Measurements from ENCODE around the gene ABCA9. TPM values are rescaled to one million over a fixed set of nuclear protein-coding genes. Genes with fewer than 3 reads are reported as not detected.
"Not testable (repeated sequence)": the region's sequence is repeated elsewhere in the genome, so short reads cannot be mapped to it uniquely, and the experiment has no call there.

Gene ABCA9
- total and polyA plus RNA-seq, 3 donors from 2014 or later: 5.0 to 13.8 (median 12.7) TPM

GRCh38 chr17:69086641-69087040 is 25.9 kb upstream of the ABCA9 start:
- Histone ChIP-seq H3K4me3 (no peak overlapping the region), H3K4me1 (no peaks in the 10 kb centered on the region), H3K36me3 (ENCODE audit: low read depth, missing control alignments) (no peaks in the 10 kb centered on the region), H3K9me3 (no peaks in the 10 kb centered on the region), H3K27me3 (no peaks in the 10 kb centered on the region), H3K27ac (no peak overlapping the region)
- TF ChIP-seq POLR2A (IDR thresholded peaks at IDR 0.05): no peak
- no peak for TF ChIP-seq CTCF (IDR thresholded peaks at IDR 0.05)
- intact Hi-C loops (cut with DNase I; ENCODE audit: low total_unique reads): no loop called here
- no peak for DNase-seq
- 98 to 100% methylated on average over 1 of the region's 1 CpG for WGBS, 2 donors

- Histone ChIP-seq H3K9me3 (no peaks in the 10 kb centered on the region), H3K36me3 (ENCODE audit: low read depth, missing control alignments) (no peaks in the 10 kb centered on the region), H3K4me1 (no peaks in the 10 kb centered on the region), H3K27me3 (no peaks in the 10 kb centered on the region), H3K27ac (no peak overlapping the region), H3K4me3 (no peak overlapping the region)
- TF ChIP-seq POLR2A (IDR thresholded peaks at IDR 0.05): no peak
- TF ChIP-seq CTCF (IDR thresholded peaks at IDR 0.05): peak in 2 of 3 experiments; percentile 18 to 49
- WGBS, 2 donors: 64 to 68% methylated on average over 13 of the region's 13 CpGs
- DNase-seq: no peak
- intact Hi-C loops (cut with DNase I; ENCODE audit: low total_unique reads): no loop called here
Measured at GRCh38 chr17:69084911-69085310, 24.2 kb upstream of the ABCA9 start.

GRCh38 chr17:69082696-69083095 is 22.0 kb upstream of the ABCA9 start:
- no peaks in the 10 kb centered on the region for H3K36me3 ChIP-seq (ENCODE audit: low read depth, missing control alignments)
- H3K4me3 ChIP-seq: no peak overlapping the region
- H3K4me1 ChIP-seq: no peaks in the 10 kb centered on the region
- no peaks in the 10 kb centered on the region for H3K9me3 ChIP-seq
- 90 to 96% methylated on average over 2 of the region's 2 CpGs for WGBS, 2 donors
- no peak for TF ChIP-seq CTCF (IDR thresholded peaks at IDR 0.05)
- TF ChIP-seq POLR2A (IDR thresholded peaks at IDR 0.05): no peak
- no peak for DNase-seq
- intact Hi-C loops (cut with DNase I; ENCODE audit: low total_unique reads): no loop called here
- H3K27ac ChIP-seq: no peak overlapping the region
- H3K27me3 ChIP-seq: no peaks in the 10 kb centered on the region

GRCh38 chr17:69078864-69079263 is 18.1 kb upstream of the ABCA9 start:
- Histone ChIP-seq H3K36me3 (ENCODE audit: low read depth, missing control alignments) (no peaks in the 10 kb centered on the region), H3K4me3 (no peak overlapping the region), H3K27ac (no peak overlapping the region), H3K9me3 (no peaks in the 10 kb centered on the region), H3K4me1 (no peaks in the 10 kb centered on the region), H3K27me3 (no peaks in the 10 kb centered on the region)
- intact Hi-C loops (cut with DNase I; ENCODE audit: low total_unique reads): no loop called here
- no peak for DNase-seq
- no peak for TF ChIP-seq POLR2A (IDR thresholded peaks at IDR 0.05)
- no peak for TF ChIP-seq CTCF (IDR thresholded peaks at IDR 0.05)

GRCh38 chr17:69075823-69076222 is 15.1 kb upstream of the ABCA9 start:
- TF ChIP-seq CTCF (IDR thresholded peaks at IDR 0.05) (no peak), POLR2A (IDR thresholded peaks at IDR 0.05) (no peak)
- no peak for DNase-seq

GRCh38 chr17:69073392-69073791 is 12.7 kb upstream of the ABCA9 start:
- H3K27ac ChIP-seq; DNase-seq; H3K36me3 ChIP-seq (ENCODE audit: low read depth, missing control alignments); H3K27me3 ChIP-seq; H3K9me3 ChIP-seq; intact Hi-C loops (cut with DNase I; ENCODE audit: low total_unique reads); H3K4me1 ChIP-seq; H3K4me3 ChIP-seq: not testable (repeated sequence)

More at GRCh38 chr17:69075823-69076222, 15.1 kb upstream of the ABCA9 start:
- H3K9me3 ChIP-seq: no peaks in the 10 kb centered on the region
- no peak overlapping the region for H3K27ac ChIP-seq
- H3K36me3 ChIP-seq (ENCODE audit: low read depth, missing control alignments): no peaks in the 10 kb centered on the region
- intact Hi-C loops (cut with DNase I; ENCODE audit: low total_unique reads): no loop called here
- H3K4me1 ChIP-seq: no peaks in the 10 kb centered on the region
- no peaks in the 10 kb centered on the region for H3K27me3 ChIP-seq
- no peak overlapping the region for H3K4me3 ChIP-seq

GRCh38 chr17:69072803-69073256 is 12.1 kb upstream of the ABCA9 start:
- H3K27ac ChIP-seq; DNase-seq; H3K27me3 ChIP-seq; H3K36me3 ChIP-seq (ENCODE audit: low read depth, missing control alignments); intact Hi-C loops (cut with DNase I; ENCODE audit: low total_unique reads); H3K9me3 ChIP-seq; H3K4me3 ChIP-seq; H3K4me1 ChIP-seq: not testable (repeated sequence)
- 91 to 92% methylated on average over 1 of the region's 1 CpG for WGBS, 2 donors

GRCh38 chr17:69071233-69071586 is 10.5 kb upstream of the ABCA9 start:
- intact Hi-C loops (cut with DNase I; ENCODE audit: low total_unique reads); H3K4me3 ChIP-seq; H3K4me1 ChIP-seq: not testable (repeated sequence)

More at GRCh38 chr17:69071233-69071586, 10.5 kb upstream of the ABCA9 start:
- H3K9me3 ChIP-seq; H3K27me3 ChIP-seq; DNase-seq; H3K36me3 ChIP-seq (ENCODE audit: low read depth, missing control alignments); H3K27ac ChIP-seq: not testable (repeated sequence)
- 93 to 96% methylated on average over 4 of the region's 4 CpGs for WGBS, 2 donors
